Keratinocyte (primary cell): Measurements from ENCODE around the gene GGA2. TPM values are rescaled to one million over a fixed set of nuclear protein-coding genes. Genes with fewer than 3 reads are reported as not detected.

ENCODE experiments used
- DNase-seq: peaks from one replicate; pipeline ENCODE4 v3.0.0-alpha.2; 2011; ENCODE audit warnings: low read depth, missing footprints, low spot score
- FAIRE-seq: peaks from 2 replicates; lab custom pipeline; 2011; peaks lifted over from hg19 to GRCh38; lab: Jason Lieb, UNC
- H2AFZ ChIP-seq: 2 replicates; pipeline ENCODE4 v1.6.0; 2012; ENCODE audit warnings: low read length, control low read depth, inconsistent platforms; ENCODE audit not compliant: control insufficient read depth
- H3K27ac ChIP-seq: 2 replicates; pipeline ENCODE4 v1.5.1; 2011; ENCODE audit warnings: low read length; ENCODE audit not compliant: control insufficient read depth, insufficient read depth
- H3K27me3 ChIP-seq: 3 replicates; pipeline ENCODE4 v1.6.0; 2011; ENCODE audit warnings: low read length; ENCODE audit not compliant: control insufficient read depth, insufficient read depth; ENCODE audit errors: extremely low read depth
- H3K36me3 ChIP-seq, 2 experiments: 2 replicates in 1 of 2; 3 replicates in 1 of 2; pipeline ENCODE4 v1.5.1; 2011; ENCODE audit warnings: low read length in 2 of 2, mild to moderate bottlenecking in 1 of 2; ENCODE audit not compliant: control insufficient read depth in 2 of 2, insufficient read depth in 2 of 2; ENCODE audit errors: extremely low read depth in 1 of 2
- H3K4me1 ChIP-seq: 3 replicates; pipeline ENCODE4 v1.5.1; 2011; ENCODE audit warnings: low read length; ENCODE audit not compliant: control insufficient read depth, insufficient read depth; ENCODE audit errors: extremely low read depth
- H3K4me2 ChIP-seq: 3 replicates; pipeline ENCODE4 v1.6.0; 2011; ENCODE audit warnings: low read depth, low read length; ENCODE audit not compliant: control insufficient read depth, insufficient read depth; ENCODE audit errors: extremely low read depth
- H3K4me3 ChIP-seq, 3 experiments: fragments of 200-600 bp in 1 of 3; sonication (generic) in 1 of 3; 2 replicates in 2 of 3; 3 replicates in 1 of 3; pipeline ENCODE4 v1.5.1; 2011 to 2016; ENCODE audit warnings: low read length in 3 of 3, mild to moderate bottlenecking in 3 of 3, control low read depth in 2 of 3, inconsistent platforms in 1 of 3, low read depth in 1 of 3, mixed read lengths in 1 of 3, mixed run types in 1 of 3, moderate library complexity in 1 of 3; ENCODE audit not compliant: control insufficient read depth in 2 of 3, insufficient read depth in 2 of 3; ENCODE audit errors: extremely low read depth in 1 of 3
- H3K79me2 ChIP-seq: 2 replicates; pipeline ENCODE4 v1.6.0; 2012; ENCODE audit warnings: low read length; ENCODE audit not compliant: control insufficient read depth, insufficient read depth
- H3K9ac ChIP-seq: 3 replicates; pipeline ENCODE4 v1.6.0; 2011; ENCODE audit warnings: low read length; ENCODE audit not compliant: control insufficient read depth, insufficient read depth; ENCODE audit errors: extremely low read depth
- H3K9me1 ChIP-seq: 3 replicates; pipeline ENCODE4 v1.6.0; 2011; ENCODE audit warnings: low read length; ENCODE audit not compliant: control insufficient read depth, insufficient read depth; ENCODE audit errors: extremely low read depth
- H3K9me3 ChIP-seq: 2 replicates; pipeline ENCODE4 v1.5.1; 2012; ENCODE audit warnings: low read depth, low read length; ENCODE audit not compliant: control insufficient read depth
- H4K20me1 ChIP-seq: 3 replicates; pipeline ENCODE4 v1.6.0; 2011; ENCODE audit warnings: low read length; ENCODE audit not compliant: control insufficient read depth, insufficient read depth; ENCODE audit errors: extremely low read depth
- EZH2 ChIP-seq: IDR thresholded peaks from one replicate; pipeline ENCODE4 v1.6.1; 2012; ENCODE audit warnings: inconsistent platforms, mild to moderate bottlenecking, low read length, moderate library complexity
- dilution Hi-C: fragments of 300-500 bp; cut with MboI; formaldehyde crosslinking; loops from one replicate; pipeline ENCODE4 v1.7.0; 2020; ENCODE audit warnings: low sequenced_read_pairs; ENCODE audit not compliant: extremely low pct_ligation_motif_present
- polyA plus RNA-seq, 5 experiments: library from polyadenylated mRNA; depleted of rRNA in 3 of 5; stranded (reverse) in 3 of 5; stranded (forward) in 1 of 5; unstranded in 1 of 5; fragments of >200 nt; gene quantifications; 1 replicate in 1 of 5; 2 replicates in 3 of 5; 3 replicates in 1 of 5; pipeline versions ENCODE4 v1.2.1 to v1.2.3, GENCODE V29; 2011 to 2012; ENCODE audit warnings: missing spikeins in 2 of 5, low read depth in 1 of 5, low replicate concordance in 1 of 5
- TF ChIP-seq, protein P1 (sequence below), 3 experiments: IDR thresholded peaks in 1 of 3; conservative IDR thresholded peaks in 1 of 3; optimal IDR thresholded peaks in 1 of 3; 2 replicates in 2 of 3; 3 replicates in 1 of 3; pipeline versions ENCODE3 to v1.5.1; 2011; ENCODE audit warnings: low read length in 3 of 3, mild to moderate bottlenecking in 3 of 3, moderate library complexity in 2 of 3, control low read depth in 1 of 3, inconsistent platforms in 1 of 3; ENCODE audit not compliant: insufficient read depth in 2 of 3; ENCODE audit errors: extremely low read depth in 1 of 3

The GGA2 gene
- polyA plus RNA-seq, 1 donor (not counting 4 experiments of a cell fraction or from before 2014, with no cell fraction given): 54.1 TPM

DNA sequence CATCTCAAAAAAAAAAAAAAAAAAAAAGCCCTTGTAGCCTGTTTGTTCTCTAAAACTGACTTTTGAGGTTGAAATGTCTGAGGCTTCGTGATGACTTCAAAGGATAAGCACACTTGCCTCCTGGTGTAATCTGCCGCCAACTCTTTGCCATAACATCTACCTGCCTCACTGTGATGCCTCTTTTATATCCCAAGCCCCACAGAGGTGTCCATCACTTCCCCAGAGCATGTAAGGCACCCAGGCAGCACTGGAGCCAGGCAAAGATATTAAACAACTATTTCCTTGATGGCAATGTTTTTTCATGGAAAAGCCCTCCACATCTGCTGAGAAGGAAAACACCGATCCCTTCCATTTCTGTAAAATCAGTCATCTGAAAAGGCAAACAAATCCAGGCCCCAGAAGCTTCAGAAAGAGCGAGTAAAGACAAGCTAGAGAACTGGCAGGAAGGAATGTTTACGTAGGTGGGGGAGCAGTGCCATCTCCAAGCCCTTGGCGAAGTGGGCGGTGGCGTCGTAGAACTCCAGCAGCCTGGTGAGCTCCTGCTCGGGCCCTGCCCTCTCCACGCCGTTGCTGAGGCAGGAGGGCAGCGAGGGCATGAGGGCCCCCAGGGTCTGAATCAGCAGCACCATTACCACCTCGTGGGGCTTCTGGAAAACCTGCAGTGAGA lies 85.9 kb downstream of the GGA2 start:
- peak overlapping the region; percentile 72 for H3K9ac ChIP-seq
- dilution Hi-C loops: no loop called here

GRCh38 chr16:23423496-23424049 lies 86.7 kb downstream of the GGA2 start:
- Histone ChIP-seq H3K36me3 (peaks cover 0 to 4% of the 10 kb centered on the region in 2 experiments), H3K4me1 (peaks cover 14% of the 10 kb centered on the region), H2AFZ (peak overlapping the region; percentile 46), H3K4me2 (peak overlapping the region; percentile 24), H3K27me3 (no peaks in the 10 kb centered on the region), H3K27ac (peak overlapping the region; percentile 88), H4K20me1 (no peaks in the 10 kb centered on the region), H3K9ac (peak overlapping the region; percentile 72), H3K4me3 (no peak overlapping the region), H3K9me3 (no peaks in the 10 kb centered on the region), H3K9me1 (no peaks in the 10 kb centered on the region), H3K79me2 (no peaks in the 10 kb centered on the region)
- peak; percentile 83 for FAIRE-seq
- dilution Hi-C loops: no loop called here
- DNase-seq: peak; percentile 71
- no peak for TF ChIP-seq EZH2
- TF ChIP-seq, protein P1, sequence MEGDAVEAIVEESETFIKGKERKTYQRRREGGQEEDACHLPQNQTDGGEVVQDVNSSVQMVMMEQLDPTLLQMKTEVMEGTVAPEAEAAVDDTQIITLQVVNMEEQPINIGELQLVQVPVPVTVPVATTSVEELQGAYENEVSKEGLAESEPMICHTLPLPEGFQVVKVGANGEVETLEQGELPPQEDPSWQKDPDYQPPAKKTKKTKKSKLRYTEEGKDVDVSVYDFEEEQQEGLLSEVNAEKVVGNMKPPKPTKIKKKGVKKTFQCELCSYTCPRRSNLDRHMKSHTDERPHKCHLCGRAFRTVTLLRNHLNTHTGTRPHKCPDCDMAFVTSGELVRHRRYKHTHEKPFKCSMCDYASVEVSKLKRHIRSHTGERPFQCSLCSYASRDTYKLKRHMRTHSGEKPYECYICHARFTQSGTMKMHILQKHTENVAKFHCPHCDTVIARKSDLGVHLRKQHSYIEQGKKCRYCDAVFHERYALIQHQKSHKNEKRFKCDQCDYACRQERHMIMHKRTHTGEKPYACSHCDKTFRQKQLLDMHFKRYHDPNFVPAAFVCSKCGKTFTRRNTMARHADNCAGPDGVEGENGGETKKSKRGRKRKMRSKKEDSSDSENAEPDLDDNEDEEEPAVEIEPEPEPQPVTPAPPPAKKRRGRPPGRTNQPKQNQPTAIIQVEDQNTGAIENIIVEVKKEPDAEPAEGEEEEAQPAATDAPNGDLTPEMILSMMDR (optimal IDR thresholded peaks at IDR 0.05 in 1 of 3, IDR thresholded peaks at IDR 0.05 in 1 of 3, conservative IDR thresholded peaks at IDR 0.05 in 1 of 3; ENCODE audit: extremely low read depth in 1 of 3, insufficient read depth in 2 of 3, low read length in 3 of 3): no peak

More for the DNA sequence above, 85.9 kb downstream of the GGA2 start:
- H3K4me3 ChIP-seq: peak overlapping the region in 2 of 3 experiments; percentile 3 to 50
- no peaks in the 10 kb centered on the region for H3K9me1 ChIP-seq
- H4K20me1 ChIP-seq: no peaks in the 10 kb centered on the region
- no peaks in the 10 kb centered on the region for H3K9me3 ChIP-seq
- peaks cover 0 to 2% of the 10 kb centered on the region in 2 experiments for H3K36me3 ChIP-seq
- H3K27ac ChIP-seq: peak overlapping the region; percentile 88
- H3K4me2 ChIP-seq: peak overlapping the region; percentile 73
- no peaks in the 10 kb centered on the region for H3K79me2 ChIP-seq
- no peak for DNase-seq
- TF ChIP-seq EZH2: no peak
- peak overlapping the region; percentile 66 for H2AFZ ChIP-seq
- H3K27me3 ChIP-seq: no peaks in the 10 kb centered on the region
- H3K4me1 ChIP-seq: peaks cover 14% of the 10 kb centered on the region
- FAIRE-seq: peak; percentile 68
